GM23338 (cell line): ENCODE results near the gene CDH19. TPM values are rescaled to one million over a fixed set of nuclear protein-coding genes. Genes with fewer than 3 reads are reported as not detected.
A peak's percentile ranks its signal among the peaks of the same experiment; 100 is the strongest.

Source experiments
- ATAC-seq: fragments of 200-7000 bp; cut with Tn5 transposase; 3 replicates; pipeline ENCODE4 v1.9.1; 2020
- DNase-seq: peaks from one replicate; pipeline ENCODE4 v3.0.0-alpha.2; 2015; ENCODE audit warnings: low spot score
- H2AFZ ChIP-seq: fragments of 200-600 bp; sonication (generic); 2 replicates; pipeline ENCODE4 v1.8.0; 2016; ENCODE audit warnings: antibody characterized with exemption, mild to moderate bottlenecking, moderate library complexity
- H3F3A ChIP-seq: fragments of 200-600 bp; sonication (generic); replicated peaks from 2 replicates; pipeline ENCODE4 v1.8.0; 2017; ENCODE audit warnings: antibody characterized with exemption, mixed run types, low read depth
- H3K27ac ChIP-seq: fragments of 200-600 bp; sonication (generic); 2 replicates; pipeline ENCODE4 v1.6.1; 2016; ENCODE audit warnings: low read depth
- H3K27me3 ChIP-seq: fragments of 200-600 bp; sonication (generic); 2 replicates; pipeline ENCODE4 v1.8.0; 2016; ENCODE audit warnings: mild to moderate bottlenecking, mixed run types, moderate library complexity; ENCODE audit not compliant: insufficient read depth
- H3K36me3 ChIP-seq: fragments of 200-600 bp; sonication (generic); 2 replicates; pipeline ENCODE4 v1.8.0; 2016; ENCODE audit warnings: mild to moderate bottlenecking; ENCODE audit not compliant: insufficient read depth
- H3K4me1 ChIP-seq: fragments of 200-600 bp; sonication (generic); 2 replicates; pipeline ENCODE4 v1.8.0; 2016; ENCODE audit warnings: mild to moderate bottlenecking, moderate library complexity; ENCODE audit not compliant: insufficient read depth
- H3K4me2 ChIP-seq: fragments of 200-600 bp; sonication (generic); 2 replicates; pipeline ENCODE4 v1.7.1; 2017; ENCODE audit warnings: mixed run types
- H3K4me3 ChIP-seq: fragments of 200-600 bp; sonication (generic); 2 replicates; pipeline ENCODE4 v1.6.1; 2016; ENCODE audit warnings: mixed run types
- H3K79me2 ChIP-seq: fragments of 200-600 bp; sonication (generic); replicated peaks from 2 replicates; pipeline ENCODE4 v1.8.0; 2017; ENCODE audit warnings: mild to moderate bottlenecking; ENCODE audit not compliant: insufficient read depth
- H3K9me2 ChIP-seq: fragments of 200-600 bp; sonication (generic); 2 replicates; pipeline ENCODE4 v1.8.0; 2017; ENCODE audit not compliant: insufficient read depth
- H4K20me1 ChIP-seq: fragments of 200-600 bp; sonication (generic); replicated peaks from 2 replicates; pipeline ENCODE4 v1.8.0; 2017; ENCODE audit warnings: mild to moderate bottlenecking; ENCODE audit not compliant: insufficient read depth
- H3K27ac Mint-ChIP-seq: 2 replicates; pipeline ENCODE4 v1.8.0; 2020; ENCODE audit warnings: inconsistent platforms, mild to moderate bottlenecking, moderate library complexity, mixed read lengths
- H3K27me3 Mint-ChIP-seq: 3 replicates; pipeline ENCODE4 v1.8.0; 2022; ENCODE audit warnings: low read depth, mild to moderate bottlenecking, moderate library complexity, mixed read lengths, inconsistent platforms; ENCODE audit not compliant: insufficient read depth, poor library complexity
- H3K36me3 Mint-ChIP-seq: 3 replicates; pipeline ENCODE4 v1.8.0; 2021; ENCODE audit warnings: low read depth, mild to moderate bottlenecking, inconsistent platforms, moderate library complexity, mixed read lengths
- H3K4me1 Mint-ChIP-seq: 3 replicates; pipeline ENCODE4 v1.8.0; 2020; ENCODE audit warnings: mild to moderate bottlenecking, inconsistent platforms, mixed read lengths
- H3K4me3 Mint-ChIP-seq: 3 replicates; pipeline ENCODE4 v1.8.0; 2021; ENCODE audit warnings: moderate library complexity, mild to moderate bottlenecking, inconsistent platforms, mixed read lengths
- H3K9me3 Mint-ChIP-seq: 3 replicates; pipeline ENCODE4 v1.8.0; 2020; ENCODE audit warnings: moderate library complexity, mild to moderate bottlenecking, inconsistent platforms, mixed read lengths
- CREB1 ChIP-seq: fragments of 250-450 bp; sonication (Bioruptor Pico); IDR thresholded peaks from 2 replicates; pipeline ENCODE4 v1.5.0; 2020; ENCODE audit warnings: low read depth, mild to moderate bottlenecking, moderate library complexity
- CTCF ChIP-seq, 2 experiments: fragments of 200-600 bp in 1 of 2; sonication (generic) in 1 of 2; conservative IDR thresholded peaks; 2 replicates each; pipeline versions ENCODE4 v1.5.1 to v1.6.1; 2016 to 2017; ENCODE audit warnings: antibody characterized with exemption in 2 of 2, low read depth in 2 of 2, mild to moderate bottlenecking in 2 of 2, moderate library complexity in 1 of 2
- ETS1 ChIP-seq: IDR thresholded peaks from 2 replicates; pipeline ENCODE4 v1.6.1; 2016; ENCODE audit warnings: antibody characterized with exemption
- EZH2 ChIP-seq: fragments of 200-600 bp; sonication (generic); IDR thresholded peaks from one replicate; pipeline ENCODE4 v1.8.0; 2017; ENCODE audit warnings: antibody characterized with exemption, mild to moderate bottlenecking, low read depth; ENCODE audit not compliant: unreplicated experiment
- EZH2phosphoT487 ChIP-seq: fragments of 200-600 bp; sonication (generic); IDR thresholded peaks from one replicate; pipeline ENCODE4 v1.8.1; 2018; ENCODE audit warnings: antibody characterized with exemption; ENCODE audit not compliant: unreplicated experiment
- NANOG ChIP-seq: IDR thresholded peaks from 2 replicates; pipeline ENCODE4 v1.6.1; 2016; ENCODE audit warnings: antibody characterized with exemption, borderline replicate concordance
- STAT1 ChIP-seq: IDR thresholded peaks from one replicate; pipeline ENCODE4 v1.6.1; 2016; ENCODE audit warnings: antibody characterized with exemption; ENCODE audit not compliant: unreplicated experiment
- ZNF114 ChIP-seq: fragments of 250-450 bp; sonication (Bioruptor Pico); IDR thresholded peaks from 2 replicates; pipeline ENCODE4 v1.5.0; 2020; ENCODE audit warnings: mild to moderate bottlenecking, moderate library complexity
- ZNF331 ChIP-seq: fragments of 250-450 bp; sonication (Bioruptor Pico); IDR thresholded peaks from 2 replicates; pipeline ENCODE4 v1.5.0; 2020; ENCODE audit warnings: low read depth, mild to moderate bottlenecking, moderate library complexity
- ZNF462 ChIP-seq: fragments of 250-450 bp; sonication (Bioruptor Pico); IDR thresholded peaks from 2 replicates; pipeline ENCODE4 v1.5.0; 2020; ENCODE audit warnings: mild to moderate bottlenecking, moderate library complexity
- long read RNA-seq: library from polyadenylated mRNA; unstranded; transcript quantifications from one replicate; pipeline ENCODE4 v2.0.0, GENCODE V29; 2020; ENCODE audit not compliant: unreplicated experiment
- polyA plus RNA-seq: library from polyadenylated mRNA; unstranded; fragments of >200 nt; fragmentation: Nextera tagmentation; extraction: Ambion mirVana; gene quantifications from 2 replicates; pipeline ENCODE4 v1.2.1, GENCODE V29; 2016
- total RNA-seq: library from RNA; depleted of rRNA; stranded (reverse); fragments of >200 nt; shearing (Covaris generic); gene quantifications from 2 replicates; pipeline ENCODE4 v1.2.3, GENCODE V29; 2014; rRNA removed

CDH19 gene
- 0.03 TPM in 1 of 2 replicates, not detected in the other for total RNA-seq
- 0.03 and 0.14 TPM in 2 replicates for polyA plus RNA-seq
- long read RNA-seq, result 0 reads

GRCh38 chr18:66603941-66604627, at the start of gene CDH19:
Gene CDH19 (minus strand): TSS chr18:66604090. CDS start chr18:66572204, 31,886 bp downstream.
- H3K27ac ChIP-seq, result no peak within 1 kb of the TSS
- TF ChIP-seq ZNF462 (CRISPR knock-in tag), result no peak
- DNase-seq, result no peak
- ATAC-seq, result no peak
- no peaks in the 10 kb centered on the region for H3K79me2 ChIP-seq
- no peak within 1 kb of the TSS for H3K4me3 ChIP-seq
- H3K4me1 Mint-ChIP-seq, result no peaks in the 10 kb centered on the region
- no peaks in the 10 kb centered on the region for H3K36me3 Mint-ChIP-seq
- no peaks in the 10 kb centered on the region for H4K20me1 ChIP-seq
- H3F3A ChIP-seq, result no peaks in the 10 kb centered on the region
- no peak within 1 kb of the TSS for H3K4me2 ChIP-seq
- H2AFZ ChIP-seq, result peak within 1 kb of the TSS; percentile 15; the same call in 1 of the 2 replicates
- H3K27ac Mint-ChIP-seq, result 0 out of 2 replicates have a peak within 1 kb of the TSS, but pooled peaks have one; percentile 8
- H3K4me3 Mint-ChIP-seq, result no peak within 1 kb of the TSS
- no peaks in the 10 kb centered on the region for H3K9me3 Mint-ChIP-seq
- H3K9me2 ChIP-seq, result no peaks in the 10 kb centered on the region
- no peaks in the 10 kb centered on the region for H3K27me3 ChIP-seq
- no peaks in the 10 kb centered on the region for H3K4me1 ChIP-seq
- H3K36me3 ChIP-seq, result no peaks in the 10 kb centered on the region
- H3K27me3 Mint-ChIP-seq, result peaks cover 2% of the 10 kb centered on the region

- no peaks in the 10 kb centered on the region for H3K27me3 ChIP-seq
- no peaks in the 10 kb centered on the region for H4K20me1 ChIP-seq
- H3F3A ChIP-seq, result no peaks in the 10 kb centered on the region
- no peak overlapping the region for H2AFZ ChIP-seq
- ATAC-seq, result no peak
- no peaks in the 10 kb centered on the region for H3K36me3 Mint-ChIP-seq
- H3K27me3 Mint-ChIP-seq, result no peaks in the 10 kb centered on the region
- H3K4me1 Mint-ChIP-seq, result peaks cover 18% of the 10 kb centered on the region
- H3K4me3 Mint-ChIP-seq, result no peak overlapping the region
- no peak overlapping the region for H3K4me2 ChIP-seq
- no peaks in the 10 kb centered on the region for H3K36me3 ChIP-seq
- no peak for DNase-seq
- H3K4me1 ChIP-seq, result peaks cover 31% of the 10 kb centered on the region
- H3K9me2 ChIP-seq, result peaks cover 3% of the 10 kb centered on the region; the same call in 1 of the 2 replicates
- no peak overlapping the region for H3K27ac Mint-ChIP-seq
- H3K9me3 Mint-ChIP-seq, result no peaks in the 10 kb centered on the region
- no peak overlapping the region for H3K4me3 ChIP-seq
- H3K79me2 ChIP-seq, result no peaks in the 10 kb centered on the region
- H3K27ac ChIP-seq, result no peak overlapping the region
- TF ChIP-seq ZNF331 (CRISPR knock-in tag) (no peak), EZH2phosphoT487 (no peak), CTCF (conservative IDR thresholded peaks at IDR 0.05; ENCODE audit: low read depth in 2 of 2) (no peak), NANOG (no peak), CREB1 (no peak), ETS1 (no peak), EZH2 (no peak), ZNF114 (CRISPR knock-in tag) (no peak), STAT1 (no peak)
Measured at GRCh38 chr18:66647671-66648070, 43.8 kb upstream of the CDH19 start.
